ENCODE results near the gene DHCR24.

Gene DHCR24

DNA sequence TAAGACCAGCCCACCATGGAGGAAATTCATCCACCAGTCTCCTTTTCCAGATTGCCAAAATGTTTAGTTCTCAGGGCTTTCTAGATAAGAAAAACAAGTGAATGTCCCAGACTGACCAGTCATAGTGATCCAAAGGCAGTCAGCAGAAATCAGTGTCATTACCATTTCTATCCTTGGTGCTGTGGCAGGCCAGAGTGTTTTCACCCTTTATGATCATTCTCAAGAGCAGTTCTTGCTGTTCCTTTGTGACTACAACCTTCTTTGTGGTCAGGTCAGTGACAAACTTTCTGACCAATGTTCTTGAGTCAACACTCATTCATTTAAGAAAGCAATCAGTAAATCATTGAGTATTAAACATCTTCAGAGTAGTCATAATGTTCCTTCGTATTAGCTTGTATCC is 7.3 kb upstream of the DHCR24 start:
- TF ChIP-seq, protein P1, sequence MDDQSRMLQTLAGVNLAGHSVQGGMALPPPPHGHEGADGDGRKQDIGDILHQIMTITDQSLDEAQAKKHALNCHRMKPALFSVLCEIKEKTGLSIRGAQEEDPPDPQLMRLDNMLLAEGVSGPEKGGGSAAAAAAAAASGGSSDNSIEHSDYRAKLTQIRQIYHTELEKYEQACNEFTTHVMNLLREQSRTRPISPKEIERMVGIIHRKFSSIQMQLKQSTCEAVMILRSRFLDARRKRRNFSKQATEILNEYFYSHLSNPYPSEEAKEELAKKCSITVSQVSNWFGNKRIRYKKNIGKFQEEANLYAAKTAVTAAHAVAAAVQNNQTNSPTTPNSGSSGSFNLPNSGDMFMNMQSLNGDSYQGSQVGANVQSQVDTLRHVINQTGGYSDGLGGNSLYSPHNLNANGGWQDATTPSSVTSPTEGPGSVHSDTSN (CRISPR knock-in tag; IDR thresholded peaks at IDR 0.05), result no peak
- TF ChIP-seq, protein P2, sequence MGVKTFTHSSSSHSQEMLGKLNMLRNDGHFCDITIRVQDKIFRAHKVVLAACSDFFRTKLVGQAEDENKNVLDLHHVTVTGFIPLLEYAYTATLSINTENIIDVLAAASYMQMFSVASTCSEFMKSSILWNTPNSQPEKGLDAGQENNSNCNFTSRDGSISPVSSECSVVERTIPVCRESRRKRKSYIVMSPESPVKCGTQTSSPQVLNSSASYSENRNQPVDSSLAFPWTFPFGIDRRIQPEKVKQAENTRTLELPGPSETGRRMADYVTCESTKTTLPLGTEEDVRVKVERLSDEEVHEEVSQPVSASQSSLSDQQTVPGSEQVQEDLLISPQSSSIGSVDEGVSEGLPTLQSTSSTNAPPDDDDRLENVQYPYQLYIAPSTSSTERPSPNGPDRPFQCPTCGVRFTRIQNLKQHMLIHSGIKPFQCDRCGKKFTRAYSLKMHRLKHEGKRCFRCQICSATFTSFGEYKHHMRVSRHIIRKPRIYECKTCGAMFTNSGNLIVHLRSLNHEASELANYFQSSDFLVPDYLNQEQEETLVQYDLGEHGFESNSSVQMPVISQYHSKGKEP (tag by site-specific recombination; IDR thresholded peaks at IDR 0.05), result no peak
- TF ChIP-seq, protein P3, sequence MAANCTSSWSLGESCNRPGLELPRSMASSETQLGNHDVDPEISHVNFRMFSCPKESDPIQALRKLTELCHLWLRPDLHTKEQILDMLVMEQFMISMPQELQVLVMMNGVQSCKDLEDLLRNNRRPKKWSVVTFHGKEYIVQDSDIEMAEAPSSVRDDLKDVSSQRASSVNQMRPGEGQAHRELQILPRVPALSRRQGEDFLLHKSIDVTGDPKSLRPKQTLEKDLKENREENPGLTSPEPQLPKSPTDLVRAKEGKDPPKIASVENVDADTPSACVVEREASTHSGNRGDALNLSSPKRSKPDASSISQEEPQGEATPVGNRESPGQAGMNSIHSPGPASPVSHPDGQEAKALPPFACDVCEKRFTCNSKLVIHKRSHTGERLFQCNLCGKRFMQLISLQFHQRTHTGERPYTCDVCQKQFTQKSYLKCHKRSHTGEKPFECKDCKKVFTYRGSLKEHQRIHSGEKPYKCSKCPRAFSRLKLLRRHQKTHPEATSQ (tag by site-specific recombination; IDR thresholded peaks at IDR 0.05), result no peak
- TF ChIP-seq ZNF530 (tag by site-specific recombination; IDR thresholded peaks at IDR 0.05; ENCODE audit: low read depth) (no peak), ZNF830 (tag by site-specific recombination; IDR thresholded peaks at IDR 0.05; ENCODE audit: low read depth) (no peak), ZNF23 (tag by site-specific recombination; IDR thresholded peaks at IDR 0.05; ENCODE audit: borderline replicate concordance) (no peak), ZNF560 (tag by site-specific recombination; IDR thresholded peaks at IDR 0.05; ENCODE audit: borderline replicate concordance) (no peak), ZNF677 (tag by site-specific recombination; IDR thresholded peaks at IDR 0.05) (no peak), KLF8 (tag by site-specific recombination; IDR thresholded peaks at IDR 0.05) (no peak)
- TF ChIP-seq, protein P4, sequence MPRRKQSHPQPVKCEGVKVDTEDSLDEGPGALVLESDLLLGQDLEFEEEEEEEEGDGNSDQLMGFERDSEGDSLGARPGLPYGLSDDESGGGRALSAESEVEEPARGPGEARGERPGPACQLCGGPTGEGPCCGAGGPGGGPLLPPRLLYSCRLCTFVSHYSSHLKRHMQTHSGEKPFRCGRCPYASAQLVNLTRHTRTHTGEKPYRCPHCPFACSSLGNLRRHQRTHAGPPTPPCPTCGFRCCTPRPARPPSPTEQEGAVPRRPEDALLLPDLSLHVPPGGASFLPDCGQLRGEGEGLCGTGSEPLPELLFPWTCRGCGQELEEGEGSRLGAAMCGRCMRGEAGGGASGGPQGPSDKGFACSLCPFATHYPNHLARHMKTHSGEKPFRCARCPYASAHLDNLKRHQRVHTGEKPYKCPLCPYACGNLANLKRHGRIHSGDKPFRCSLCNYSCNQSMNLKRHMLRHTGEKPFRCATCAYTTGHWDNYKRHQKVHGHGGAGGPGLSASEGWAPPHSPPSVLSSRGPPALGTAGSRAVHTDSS (tag by site-specific recombination; IDR thresholded peaks at IDR 0.05), result no peak
- CTCF ChIA-PET, result interaction anchor here (0.7 to 1.1 kb wide), 3 partner anchors 8 to 1100 kb away, joined by 3 to 5 read pairs (median 3); no protein-coding TSS in a partner anchor
- POLR2A ChIA-PET, result no interaction called here
- Histone ChIP-seq H3K4me1 (ENCODE audit: control insufficient read depth, insufficient read depth, low read length) (no peaks in the 10 kb centered on the region), H3K27ac (ENCODE audit: extremely low read depth, low read depth, low read length) (no peak overlapping the region), H3K9me3 (ENCODE audit: control insufficient read depth, insufficient read depth, low read depth, low read length) (no peaks in the 10 kb centered on the region), H3K36me3 (ENCODE audit: control insufficient read depth in 2 of 2, insufficient read depth in 1 of 2, low read length in 2 of 2) (no peaks in the 10 kb centered on the region), H3K4me3 (ENCODE audit: low read depth, low read length) (no peak overlapping the region)

DNA sequence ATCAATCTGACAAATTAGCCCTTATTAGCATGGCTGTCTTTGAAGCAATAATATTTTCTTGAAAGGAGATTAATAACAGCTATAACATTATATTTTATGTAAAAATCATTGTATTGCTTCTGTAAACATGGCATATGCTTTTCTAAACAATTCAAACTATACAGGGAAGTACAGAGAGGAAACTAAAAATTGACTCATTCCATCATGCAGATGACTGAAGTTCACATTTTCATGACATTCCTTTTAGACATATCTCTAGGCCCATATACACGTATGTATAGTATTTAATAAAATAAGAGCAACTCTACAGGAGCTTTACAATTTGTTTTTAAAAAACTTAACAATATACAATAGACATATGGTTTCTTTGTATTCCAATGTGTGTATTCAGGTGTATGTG is 5.6 kb upstream of the DHCR24 start:
- Histone ChIP-seq H3K9me3 (ENCODE audit: control insufficient read depth, insufficient read depth, low read depth, low read length) (no peaks in the 10 kb centered on the region), H3K4me3 (ENCODE audit: low read depth, low read length) (no peak overlapping the region), H3K36me3 (ENCODE audit: control insufficient read depth in 2 of 2, insufficient read depth in 1 of 2, low read length in 2 of 2) (no peaks in the 10 kb centered on the region), H3K27ac (ENCODE audit: extremely low read depth, low read depth, low read length) (no peak overlapping the region), H3K4me1 (ENCODE audit: control insufficient read depth, insufficient read depth, low read length) (no peaks in the 10 kb centered on the region)
- CTCF ChIA-PET, result interaction anchor here (1.0 to 1.8 kb wide), 3 partner anchors 52 to 130 kb away, joined by 5 to 6 read pairs (median 5); no protein-coding TSS in a partner anchor
- POLR2A ChIA-PET, result no interaction called here
- no peak for TF ChIP-seq ZNF621 (tag by site-specific recombination; IDR thresholded peaks at IDR 0.05)
- no peak for TF ChIP-seq ZNF514 (tag by site-specific recombination; IDR thresholded peaks at IDR 0.05)
- TF ChIP-seq ZNF558 (tag by site-specific recombination; IDR thresholded peaks at IDR 0.05), result no peak
- TF ChIP-seq, protein P5, sequence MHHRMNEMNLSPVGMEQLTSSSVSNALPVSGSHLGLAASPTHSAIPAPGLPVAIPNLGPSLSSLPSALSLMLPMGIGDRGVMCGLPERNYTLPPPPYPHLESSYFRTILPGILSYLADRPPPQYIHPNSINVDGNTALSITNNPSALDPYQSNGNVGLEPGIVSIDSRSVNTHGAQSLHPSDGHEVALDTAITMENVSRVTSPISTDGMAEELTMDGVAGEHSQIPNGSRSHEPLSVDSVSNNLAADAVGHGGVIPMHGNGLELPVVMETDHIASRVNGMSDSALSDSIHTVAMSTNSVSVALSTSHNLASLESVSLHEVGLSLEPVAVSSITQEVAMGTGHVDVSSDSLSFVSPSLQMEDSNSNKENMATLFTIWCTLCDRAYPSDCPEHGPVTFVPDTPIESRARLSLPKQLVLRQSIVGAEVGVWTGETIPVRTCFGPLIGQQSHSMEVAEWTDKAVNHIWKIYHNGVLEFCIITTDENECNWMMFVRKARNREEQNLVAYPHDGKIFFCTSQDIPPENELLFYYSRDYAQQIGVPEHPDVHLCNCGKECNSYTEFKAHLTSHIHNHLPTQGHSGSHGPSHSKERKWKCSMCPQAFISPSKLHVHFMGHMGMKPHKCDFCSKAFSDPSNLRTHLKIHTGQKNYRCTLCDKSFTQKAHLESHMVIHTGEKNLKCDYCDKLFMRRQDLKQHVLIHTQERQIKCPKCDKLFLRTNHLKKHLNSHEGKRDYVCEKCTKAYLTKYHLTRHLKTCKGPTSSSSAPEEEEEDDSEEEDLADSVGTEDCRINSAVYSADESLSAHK (tag by site-specific recombination; IDR thresholded peaks at IDR 0.05), result no peak
- TF ChIP-seq ZNF266 (tag by site-specific recombination; IDR thresholded peaks at IDR 0.05; ENCODE audit: low read depth), result no peak
- TF ChIP-seq ZNF660 (tag by site-specific recombination; IDR thresholded peaks at IDR 0.05), result no peak
- TF ChIP-seq IKZF3 (tag by site-specific recombination; IDR thresholded peaks at IDR 0.05), result no peak
- TF ChIP-seq PRDM1 (tag by site-specific recombination; IDR thresholded peaks at IDR 0.05), result no peak
- TF ChIP-seq ZFHX2 (tag by site-specific recombination; conservative IDR thresholded peaks at IDR 0.05), result no peak
- TF ChIP-seq ZNF19 (tag by site-specific recombination; IDR thresholded peaks at IDR 0.05; ENCODE audit: low read depth), result no peak
- TF ChIP-seq ZNF747 (tag by site-specific recombination; IDR thresholded peaks at IDR 0.05), result no peak
- TF ChIP-seq ZNF239 (tag by site-specific recombination; IDR thresholded peaks at IDR 0.05), result no peak
- TF ChIP-seq, protein P6, sequence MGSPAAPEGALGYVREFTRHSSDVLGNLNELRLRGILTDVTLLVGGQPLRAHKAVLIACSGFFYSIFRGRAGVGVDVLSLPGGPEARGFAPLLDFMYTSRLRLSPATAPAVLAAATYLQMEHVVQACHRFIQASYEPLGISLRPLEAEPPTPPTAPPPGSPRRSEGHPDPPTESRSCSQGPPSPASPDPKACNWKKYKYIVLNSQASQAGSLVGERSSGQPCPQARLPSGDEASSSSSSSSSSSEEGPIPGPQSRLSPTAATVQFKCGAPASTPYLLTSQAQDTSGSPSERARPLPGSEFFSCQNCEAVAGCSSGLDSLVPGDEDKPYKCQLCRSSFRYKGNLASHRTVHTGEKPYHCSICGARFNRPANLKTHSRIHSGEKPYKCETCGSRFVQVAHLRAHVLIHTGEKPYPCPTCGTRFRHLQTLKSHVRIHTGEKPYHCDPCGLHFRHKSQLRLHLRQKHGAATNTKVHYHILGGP (tag by site-specific recombination; IDR thresholded peaks at IDR 0.05), result no peak
- no peak for TF ChIP-seq ZNF596 (tag by site-specific recombination; IDR thresholded peaks at IDR 0.05)
- TF ChIP-seq KLF8 (tag by site-specific recombination; IDR thresholded peaks at IDR 0.05), result no peak
- TF ChIP-seq FEZF1 (tag by site-specific recombination; IDR thresholded peaks at IDR 0.05), result no peak

All from HEK293 (cell line).